Measurements from ENCODE around the gene CD8B. TPM values are rescaled to one million over a fixed set of nuclear protein-coding genes. Genes with fewer than 3 reads are reported as not detected.
"Not testable (repeated sequence)": the region's sequence is repeated elsewhere in the genome, so short reads cannot be mapped to it uniquely, and the experiment has no call there.

CD8B gene
- total RNA-seq, result 10 to 100 TPM; 71.2 to 79.3 TPM

DNA sequence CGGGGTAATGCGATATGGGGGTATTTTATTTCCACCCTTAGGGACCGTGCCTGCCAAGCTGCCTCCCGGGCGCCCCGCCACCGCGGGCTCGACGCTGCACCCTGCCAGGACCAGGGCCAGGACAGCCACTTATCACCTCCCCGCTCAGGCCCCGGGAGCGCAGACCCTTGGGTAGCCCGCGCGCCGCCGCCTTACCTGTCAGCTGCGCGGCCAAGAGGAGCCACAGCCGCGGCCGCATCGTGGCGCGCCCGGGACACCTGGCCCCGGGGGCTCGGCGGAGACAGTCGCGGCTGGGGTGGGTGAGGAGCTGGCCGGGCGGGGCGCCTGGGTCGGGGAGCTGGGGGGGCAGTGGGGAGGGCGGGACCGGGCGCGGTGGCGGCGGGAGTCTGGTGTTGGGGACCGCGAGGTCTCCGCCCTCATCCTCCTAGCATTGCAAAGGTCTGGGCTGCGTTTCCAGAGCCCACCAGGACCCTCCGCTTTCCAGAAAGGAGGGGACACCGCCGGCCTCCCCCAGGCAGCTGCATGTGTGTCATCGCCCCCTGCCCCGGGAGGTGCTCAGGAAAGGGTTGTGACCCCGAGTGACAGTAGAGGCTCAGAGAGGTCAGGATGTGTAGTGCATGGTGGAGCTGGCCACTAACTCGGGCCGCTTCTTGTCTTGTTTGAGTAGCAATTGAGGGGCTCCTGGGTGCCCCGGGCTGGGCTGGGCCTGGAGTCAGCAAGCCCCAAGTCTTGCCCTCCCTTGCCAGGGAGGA, at the start of gene CD8B:
CD8B (minus strand) TSS at position 259 of the 752 bp plus-strand sequence; CDS start at position 238, 21 bp downstream.
- peak within 1 kb of the TSS; percentile 65 for H3K27ac Mint-ChIP-seq
- H3K36me3 Mint-ChIP-seq (ENCODE audit: insufficient read depth in 2 of 2); H3K9me3 Mint-ChIP-seq; H3K27me3 Mint-ChIP-seq (ENCODE audit: low read depth); H3K4me1 Mint-ChIP-seq (ENCODE audit: low read depth): not testable (repeated sequence)
- DNase-seq (peak in 1 of 2 donors; percentile 30), ATAC-seq (replicated peaks in 1 of 2) (peak; percentile 49 to 59)
- peak within 1 kb of the TSS; percentile 75 to 82 for H3K4me3 Mint-ChIP-seq

DNA sequence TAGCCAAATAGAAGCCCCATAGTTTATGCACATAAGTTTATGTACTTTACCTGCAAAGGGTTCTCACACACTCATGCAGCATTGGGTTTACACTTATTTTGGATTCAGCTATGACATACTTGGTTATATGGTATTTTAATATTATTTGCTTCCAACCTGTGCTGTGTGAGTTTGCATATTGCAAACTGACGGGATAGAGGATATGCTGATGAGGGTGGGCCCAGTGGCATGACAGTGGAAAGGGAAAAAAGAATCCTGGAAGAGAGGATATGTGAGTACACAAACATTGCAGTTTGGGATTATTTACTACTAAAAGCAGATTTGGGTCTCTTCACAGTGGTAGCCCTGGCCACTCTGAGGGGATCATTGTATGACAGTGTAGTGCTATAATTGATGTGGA, 44.2 kb upstream of the CD8B start:
- H3K27me3 Mint-ChIP-seq (ENCODE audit: low read depth); H3K9me3 Mint-ChIP-seq; H3K27ac Mint-ChIP-seq; DNase-seq; H3K4me1 Mint-ChIP-seq (ENCODE audit: low read depth); ATAC-seq (replicated peaks in 1 of 2); H3K4me3 Mint-ChIP-seq; H3K36me3 Mint-ChIP-seq (ENCODE audit: insufficient read depth in 2 of 2): not testable (repeated sequence)

DNA sequence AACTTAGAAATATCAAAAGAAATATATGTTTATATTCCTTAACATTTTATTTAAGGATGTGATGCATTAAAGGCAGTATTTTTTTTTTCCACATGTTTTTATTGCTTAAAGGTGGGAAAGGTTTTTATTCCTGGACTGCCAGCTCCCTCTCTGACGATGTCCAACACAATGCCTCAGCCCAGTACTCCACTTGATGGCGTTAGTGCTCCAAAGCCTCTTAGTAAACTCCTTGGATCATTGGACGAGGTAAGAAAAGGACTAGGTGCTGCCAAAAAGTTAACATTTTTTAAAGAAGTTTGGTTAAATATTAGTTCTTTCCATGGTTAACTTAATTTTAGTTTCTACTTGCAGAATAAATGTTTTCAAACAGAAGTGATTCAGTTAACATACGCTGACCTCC, 39.0 kb upstream of the CD8B start:
- H3K4me1 Mint-ChIP-seq (ENCODE audit: low read depth); H3K9me3 Mint-ChIP-seq; ATAC-seq (replicated peaks in 1 of 2); H3K4me3 Mint-ChIP-seq; H3K27me3 Mint-ChIP-seq (ENCODE audit: low read depth); DNase-seq; H3K36me3 Mint-ChIP-seq (ENCODE audit: insufficient read depth in 2 of 2); H3K27ac Mint-ChIP-seq: not testable (repeated sequence)

DNA sequence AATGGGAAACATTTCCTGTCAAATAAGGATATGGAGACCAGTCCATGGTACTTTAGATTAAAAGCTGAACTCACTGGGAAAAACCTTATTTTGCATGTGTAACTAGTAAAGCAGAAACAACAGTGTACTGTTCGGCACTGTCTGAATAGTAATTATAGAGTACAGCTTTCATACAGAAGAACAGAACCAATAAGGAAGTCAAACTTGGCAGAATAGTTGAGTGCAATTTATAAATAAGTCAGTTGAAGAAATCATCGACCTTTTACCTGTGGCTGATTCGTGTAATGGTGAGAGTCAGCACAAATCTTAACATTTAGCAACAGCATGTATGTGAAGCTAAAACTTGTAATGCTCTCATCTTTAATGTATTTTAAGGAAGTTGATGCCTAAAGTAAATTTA, 24.3 kb upstream of the CD8B start:
- ATAC-seq (replicated peaks in 1 of 2), result not testable (repeated sequence)

DNA sequence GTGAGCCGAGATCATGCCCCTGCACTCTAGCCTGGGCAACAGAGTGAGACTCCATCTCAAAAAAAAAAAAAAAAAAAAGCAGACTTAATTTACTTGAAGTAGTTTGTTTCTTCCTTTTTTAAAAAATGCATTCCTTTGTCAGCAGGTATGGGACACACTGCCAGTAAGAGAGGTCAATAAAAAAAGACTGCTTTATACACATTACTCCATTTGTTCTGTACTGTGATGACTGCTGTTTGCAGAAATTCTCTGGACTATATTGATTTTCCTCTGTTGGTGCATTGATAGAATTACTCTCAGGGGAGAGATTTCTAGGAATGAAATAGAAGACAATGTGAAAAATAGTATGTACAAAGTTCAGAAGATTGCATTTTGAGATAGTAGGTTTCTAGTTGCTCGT, 21.2 kb upstream of the CD8B start:
- H3K27me3 Mint-ChIP-seq (ENCODE audit: low read depth); H3K4me3 Mint-ChIP-seq; H3K4me1 Mint-ChIP-seq (ENCODE audit: low read depth); H3K9me3 Mint-ChIP-seq; H3K36me3 Mint-ChIP-seq (ENCODE audit: insufficient read depth in 2 of 2); ATAC-seq (replicated peaks in 1 of 2); DNase-seq; H3K27ac Mint-ChIP-seq: not testable (repeated sequence)

More for the DNA sequence above, 24.3 kb upstream of the CD8B start:
- not testable (repeated sequence) for H3K9me3 Mint-ChIP-seq; H3K27ac Mint-ChIP-seq; H3K27me3 Mint-ChIP-seq (ENCODE audit: low read depth); H3K4me1 Mint-ChIP-seq (ENCODE audit: low read depth); H3K36me3 Mint-ChIP-seq (ENCODE audit: insufficient read depth in 2 of 2); DNase-seq; H3K4me3 Mint-ChIP-seq

DNA sequence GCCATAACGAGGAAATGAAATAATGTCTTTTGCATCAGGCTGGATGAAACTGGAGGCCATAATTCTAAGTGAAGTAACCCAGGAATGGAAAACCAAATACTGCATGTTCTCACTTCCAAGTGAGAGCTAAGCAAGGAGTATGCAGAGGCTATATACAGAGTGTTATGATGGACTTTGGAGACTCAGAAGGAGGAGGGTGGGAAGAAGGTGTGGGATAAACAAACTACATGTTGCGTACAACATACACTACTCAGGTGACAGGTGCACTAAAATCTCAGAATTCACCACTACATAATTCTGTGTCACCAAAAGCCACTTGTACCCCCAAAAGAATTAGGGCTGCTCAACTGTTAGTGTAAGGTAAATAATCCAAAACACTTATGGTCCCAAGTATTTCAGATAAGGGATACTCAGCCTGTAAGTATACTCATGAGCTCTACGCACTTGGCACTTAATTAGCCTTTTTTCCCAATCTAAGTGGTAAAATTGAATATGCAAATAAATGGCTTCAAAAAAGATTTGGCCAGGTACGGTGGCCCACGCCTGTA, 20.5 kb upstream of the CD8B start:
- not testable (repeated sequence) for H3K27me3 Mint-ChIP-seq (ENCODE audit: low read depth); H3K27ac Mint-ChIP-seq; H3K4me3 Mint-ChIP-seq; ATAC-seq (replicated peaks in 1 of 2); H3K4me1 Mint-ChIP-seq (ENCODE audit: low read depth); DNase-seq; H3K36me3 Mint-ChIP-seq (ENCODE audit: insufficient read depth in 2 of 2); H3K9me3 Mint-ChIP-seq

DNA sequence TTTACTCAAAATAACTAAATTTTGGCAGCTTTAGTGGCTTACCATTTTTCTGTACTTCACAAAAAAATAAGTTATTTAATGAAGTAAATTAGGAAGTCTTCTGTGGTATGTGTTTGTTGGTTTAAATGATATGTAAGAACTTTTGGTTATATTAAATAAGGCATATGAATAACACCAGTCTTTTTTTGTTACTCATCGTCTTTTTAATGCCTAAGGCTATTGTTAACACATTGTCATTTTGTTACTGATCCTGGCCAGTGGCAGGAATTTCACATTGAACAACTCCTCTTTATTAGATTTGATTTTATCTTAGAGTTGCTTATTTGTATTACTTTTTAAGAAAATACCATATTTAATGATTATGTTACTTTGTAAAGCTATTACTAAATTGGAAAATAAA, 17.3 kb upstream of the CD8B start:
- not testable (repeated sequence) for H3K9me3 Mint-ChIP-seq; DNase-seq; H3K4me3 Mint-ChIP-seq; H3K27ac Mint-ChIP-seq; H3K36me3 Mint-ChIP-seq (ENCODE audit: insufficient read depth in 2 of 2); H3K4me1 Mint-ChIP-seq (ENCODE audit: low read depth); H3K27me3 Mint-ChIP-seq (ENCODE audit: low read depth); ATAC-seq (replicated peaks in 1 of 2)

DNA sequence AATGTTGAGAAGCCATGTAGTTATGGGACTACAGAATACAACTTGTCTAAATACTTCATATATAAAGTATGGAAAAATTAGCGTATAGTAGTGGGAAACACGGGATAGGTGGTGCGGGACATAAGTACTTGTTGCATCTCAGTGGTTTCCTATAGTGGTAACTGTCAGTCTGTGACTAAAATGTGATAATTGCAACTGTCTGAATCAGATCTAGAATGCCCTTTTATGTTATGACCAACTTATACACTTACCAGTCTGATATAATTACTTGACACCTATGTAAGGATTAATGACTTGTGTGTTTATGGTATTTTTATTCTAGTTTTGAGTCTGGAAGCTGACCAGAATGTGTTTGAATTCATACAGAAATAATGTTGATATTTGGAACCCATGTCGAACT, 9.3 kb upstream of the CD8B start:
- H3K27ac Mint-ChIP-seq; H3K9me3 Mint-ChIP-seq; H3K4me1 Mint-ChIP-seq (ENCODE audit: low read depth); H3K27me3 Mint-ChIP-seq (ENCODE audit: low read depth); H3K36me3 Mint-ChIP-seq (ENCODE audit: insufficient read depth in 2 of 2); DNase-seq; H3K4me3 Mint-ChIP-seq: not testable (repeated sequence)
- ATAC-seq (replicated peaks in 1 of 2), result peak in 1 of 2 donors; percentile 69

DNA sequence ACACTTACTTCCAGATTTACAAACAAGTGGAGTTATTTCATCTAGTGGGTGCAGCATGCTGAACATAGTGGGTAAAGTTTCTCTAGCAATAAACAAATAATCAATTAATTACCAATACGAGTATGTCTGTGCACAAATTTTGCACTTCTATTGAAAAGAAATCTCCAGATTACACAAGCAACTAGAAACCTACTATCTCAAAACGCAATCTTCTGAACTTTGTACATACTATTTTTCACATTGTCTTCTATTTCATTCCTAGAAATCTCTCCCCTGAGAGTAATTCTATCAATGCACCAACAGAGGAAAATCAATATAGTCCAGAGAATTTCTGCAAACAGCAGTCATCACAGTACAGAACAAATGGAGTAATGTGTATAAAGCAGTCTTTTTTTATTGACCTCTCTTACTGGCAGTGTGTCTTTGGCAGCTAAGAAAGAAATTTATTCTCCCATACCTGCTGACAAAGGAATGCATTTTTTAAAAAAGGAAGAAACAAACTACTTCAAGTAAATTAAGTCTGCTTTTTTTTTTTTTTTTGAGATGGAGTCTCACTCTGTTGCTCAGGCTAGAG, 7.3 kb upstream of the CD8B start:
- H3K4me3 Mint-ChIP-seq; ATAC-seq (replicated peaks in 1 of 2); H3K36me3 Mint-ChIP-seq (ENCODE audit: insufficient read depth in 2 of 2); H3K9me3 Mint-ChIP-seq; DNase-seq; H3K27me3 Mint-ChIP-seq (ENCODE audit: low read depth); H3K27ac Mint-ChIP-seq; H3K4me1 Mint-ChIP-seq (ENCODE audit: low read depth): not testable (repeated sequence)

DNA sequence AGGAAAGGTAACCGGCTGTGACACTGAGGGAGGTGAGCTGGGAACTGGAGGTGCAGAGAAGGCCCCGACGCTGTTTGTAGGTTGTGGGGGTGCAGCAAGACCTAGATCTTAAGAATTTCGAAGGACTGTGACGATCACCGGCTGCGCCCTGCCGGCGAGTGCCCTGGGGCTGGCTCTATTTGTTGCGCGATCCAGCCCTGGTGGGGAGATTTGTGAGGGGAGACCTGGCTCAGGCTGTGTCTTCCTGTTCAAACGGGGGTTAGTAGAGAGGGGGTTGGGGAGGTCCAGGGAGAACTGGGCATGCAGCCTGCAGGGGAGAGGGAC, 656 bp upstream of the CD8B start:
- H3K27me3 Mint-ChIP-seq (ENCODE audit: low read depth); H3K4me1 Mint-ChIP-seq (ENCODE audit: low read depth); H3K27ac Mint-ChIP-seq; H3K36me3 Mint-ChIP-seq (ENCODE audit: insufficient read depth in 2 of 2); H3K9me3 Mint-ChIP-seq: not testable (repeated sequence)
- DNase-seq (peak in 1 of 2 donors; percentile 7), ATAC-seq (replicated peaks in 1 of 2) (peak; percentile 14 to 56)
- peak overlapping the region; percentile 70 to 75 for H3K4me3 Mint-ChIP-seq

DNA sequence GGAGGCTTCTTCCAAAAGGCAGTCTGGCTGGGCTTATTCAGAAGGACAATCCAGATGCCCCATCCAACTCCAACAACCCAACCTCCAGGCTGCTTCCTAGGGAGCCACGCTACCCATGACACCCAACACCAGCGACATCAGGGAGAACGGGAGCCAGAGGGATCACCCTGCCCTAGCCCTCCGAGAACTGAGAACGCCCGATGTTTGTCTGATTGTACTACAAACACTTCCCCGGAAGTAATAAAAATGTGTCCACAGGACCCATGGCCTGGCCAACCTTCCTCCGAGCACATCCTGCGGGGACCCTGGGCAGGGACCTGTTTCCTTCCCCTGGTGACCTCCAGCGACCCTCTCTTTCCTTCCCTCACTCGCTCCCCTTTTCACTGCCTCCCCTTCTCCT, 511 bp downstream of the CD8B start:
- peak; percentile 17 to 34 for ATAC-seq (replicated peaks in 1 of 2)
- peak overlapping the region; percentile 65 for H3K27ac Mint-ChIP-seq
- peak overlapping the region; percentile 75 to 82 for H3K4me3 Mint-ChIP-seq
- H3K4me1 Mint-ChIP-seq (ENCODE audit: low read depth); H3K9me3 Mint-ChIP-seq; H3K36me3 Mint-ChIP-seq (ENCODE audit: insufficient read depth in 2 of 2); DNase-seq; H3K27me3 Mint-ChIP-seq (ENCODE audit: low read depth): not testable (repeated sequence)

DNA sequence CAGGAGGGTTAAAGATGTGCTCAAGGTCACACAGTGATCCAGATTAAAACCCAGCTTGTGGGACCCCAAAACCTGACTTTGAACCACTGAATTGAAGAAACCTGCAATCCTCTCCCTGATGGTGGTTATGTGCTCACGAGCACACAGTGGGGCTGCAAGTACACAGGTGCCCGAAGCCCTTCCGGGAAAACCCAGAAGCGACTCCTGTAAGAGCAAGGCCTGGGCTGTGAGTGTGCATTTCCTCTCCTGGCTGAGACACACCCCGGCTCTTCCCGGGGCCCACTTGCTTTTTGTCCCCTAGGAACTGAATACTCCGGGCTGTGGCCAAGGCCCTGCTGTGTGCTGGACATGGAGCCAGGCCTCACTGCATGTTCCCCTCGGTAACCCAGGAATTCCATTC, 1.1 kb downstream of the CD8B start:
- H3K4me1 Mint-ChIP-seq (ENCODE audit: low read depth); H3K27me3 Mint-ChIP-seq (ENCODE audit: low read depth); DNase-seq; H3K9me3 Mint-ChIP-seq; H3K36me3 Mint-ChIP-seq (ENCODE audit: insufficient read depth in 2 of 2): not testable (repeated sequence)
- H3K27ac Mint-ChIP-seq, result peak overlapping the region; percentile 65
- ATAC-seq (replicated peaks in 1 of 2), result peak in 1 of 2 donors; percentile 38
- peak overlapping the region; percentile 75 to 82 for H3K4me3 Mint-ChIP-seq

DNA sequence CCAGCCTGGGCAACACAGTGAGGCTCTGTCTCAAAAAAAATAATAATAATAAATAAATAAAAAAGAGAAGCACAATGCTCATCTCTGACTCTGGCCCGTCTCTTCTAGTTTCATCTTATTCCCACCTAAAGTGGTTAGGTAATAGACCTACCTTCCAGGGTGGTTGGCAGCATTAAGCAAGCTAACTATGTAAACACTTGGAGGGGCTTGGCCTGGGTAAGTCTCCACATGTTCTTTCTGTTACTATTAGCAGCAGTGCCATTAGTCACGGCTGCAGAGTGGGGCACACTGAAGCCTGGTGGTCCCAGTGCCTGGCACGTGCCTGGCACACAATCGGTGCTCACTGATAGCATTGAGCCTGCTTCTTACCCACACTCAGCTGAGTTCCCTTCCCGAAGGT, 4.0 kb downstream of the CD8B start:
- peak overlapping the region; percentile 29 to 61 for H3K4me3 Mint-ChIP-seq
- H3K27me3 Mint-ChIP-seq (ENCODE audit: low read depth); DNase-seq; H3K36me3 Mint-ChIP-seq (ENCODE audit: insufficient read depth in 2 of 2); H3K9me3 Mint-ChIP-seq; ATAC-seq (replicated peaks in 1 of 2); H3K4me1 Mint-ChIP-seq (ENCODE audit: low read depth); H3K27ac Mint-ChIP-seq: not testable (repeated sequence)

DNA sequence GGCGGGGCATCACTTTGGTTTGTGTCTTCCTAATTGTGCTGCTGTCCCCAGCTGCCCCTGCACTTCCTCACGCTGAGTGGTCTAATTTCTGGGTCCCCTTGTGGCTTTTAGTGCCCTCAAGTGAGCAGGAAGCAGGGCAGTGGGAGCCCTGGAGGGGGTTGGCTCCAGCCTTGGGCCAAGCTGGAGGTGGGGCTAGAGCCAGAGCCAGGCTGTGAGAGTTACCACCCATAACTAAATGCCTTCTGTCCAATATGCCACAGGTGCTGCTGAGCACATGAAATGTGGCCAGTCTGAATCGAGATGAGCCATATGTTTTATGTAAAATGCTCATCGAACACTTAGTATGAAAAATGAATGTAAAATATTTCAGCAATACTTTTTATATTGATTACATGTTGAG, 5.2 kb downstream of the CD8B start:
- not testable (repeated sequence) for H3K4me3 Mint-ChIP-seq; H3K9me3 Mint-ChIP-seq; H3K27ac Mint-ChIP-seq; DNase-seq; H3K36me3 Mint-ChIP-seq (ENCODE audit: insufficient read depth in 2 of 2); ATAC-seq (replicated peaks in 1 of 2); H3K27me3 Mint-ChIP-seq (ENCODE audit: low read depth)
- H3K4me1 Mint-ChIP-seq (ENCODE audit: low read depth), result peaks cover 12% of the 10 kb centered on the region

Measured in activated T-cell treated with anti-CD3 and anti-CD28 coated beads, Interleukin-2, amount 50 U/mL, for 72 hours (primary cell).